ENCODE results near the gene TMEM196.
"Not testable (repeated sequence)": the region's sequence is repeated elsewhere in the genome, so short reads cannot be mapped to it uniquely, and the experiment has no call there.

Gene TMEM196

DNA sequence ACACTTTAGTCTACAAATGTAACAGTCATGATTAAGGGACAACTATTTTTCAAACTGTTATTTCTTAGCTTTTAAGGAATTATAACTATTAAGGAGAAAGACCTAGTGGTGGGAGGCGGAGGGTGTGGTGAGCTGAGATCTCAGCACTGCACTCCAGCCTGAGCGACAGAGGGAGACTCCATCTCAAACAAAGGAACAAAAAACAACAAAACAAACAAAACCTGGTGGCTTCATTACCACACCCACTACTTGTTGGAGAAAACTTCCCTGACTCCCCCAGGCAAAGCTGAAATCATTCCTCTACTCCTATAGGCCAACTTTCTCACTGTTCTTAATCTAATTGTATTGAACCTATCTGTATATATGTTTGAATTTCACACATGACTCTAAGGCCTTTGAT is 67.8 kb downstream of the TMEM196 start:
- no peak for DNase-seq

GRCh38 chr7:19701471-19701870 is 71.9 kb downstream of the TMEM196 start:
- no peak for DNase-seq

GRCh38 chr7:19700936-19701335 is 72.5 kb downstream of the TMEM196 start:
- DNase-seq, result no peak

GRCh38 chr7:19698331-19698730 is 75.1 kb downstream of the TMEM196 start:
- DNase-seq, result no peak

DNA sequence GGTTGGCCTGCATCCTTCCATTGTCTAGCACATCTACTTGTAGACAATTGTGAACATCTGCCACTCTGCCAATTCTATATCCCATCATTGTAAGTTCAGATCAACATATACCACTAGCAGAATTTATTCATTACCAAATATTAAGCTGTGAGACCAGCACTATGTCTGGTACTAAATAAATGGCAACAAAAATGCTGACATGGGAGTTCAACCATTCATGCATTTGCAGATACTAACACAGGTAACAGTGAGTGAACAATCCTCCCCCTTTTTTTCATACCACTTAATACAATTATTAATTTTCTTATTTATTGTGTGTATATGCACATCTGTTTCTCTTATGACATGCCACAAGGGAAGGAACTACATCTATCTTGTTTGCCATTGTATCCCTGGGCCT is 76.5 kb downstream of the TMEM196 start:
- DNase-seq, result no peak

DNA sequence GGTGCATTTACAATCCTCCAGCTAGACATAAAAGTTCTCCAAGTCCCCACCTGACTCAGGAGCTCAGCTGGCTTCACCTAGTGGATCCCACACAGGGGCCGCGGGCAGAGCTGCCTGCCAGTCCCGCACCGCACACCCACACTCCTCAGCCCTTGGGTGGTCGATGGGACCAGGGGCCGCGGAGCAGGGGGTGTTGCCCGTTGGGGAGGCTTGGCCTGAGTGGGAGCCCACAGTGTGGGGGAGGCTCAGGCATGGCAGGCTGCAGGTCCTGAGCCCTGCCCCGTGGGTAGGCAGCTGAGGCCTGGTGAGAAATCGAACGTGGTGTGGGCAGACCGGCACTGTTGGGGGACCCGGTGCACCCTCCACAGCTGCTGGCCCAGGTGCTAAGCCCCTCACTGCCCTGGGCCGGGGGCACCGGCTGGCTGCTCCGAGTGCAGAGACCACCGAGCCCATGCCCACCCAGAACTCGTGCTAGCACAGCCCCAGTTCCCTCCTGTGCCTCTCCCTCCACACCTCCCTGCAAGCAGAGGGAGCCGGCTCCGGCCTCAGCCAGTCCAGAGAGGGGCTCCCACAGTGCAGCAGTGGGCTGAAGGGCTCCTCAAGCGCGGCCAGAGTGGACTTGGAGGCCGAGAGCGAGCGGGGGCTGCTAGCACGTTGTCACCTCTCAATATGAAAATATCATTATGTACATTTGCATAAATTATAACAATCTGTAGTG is 81.1 kb downstream of the TMEM196 start:
- no peak for DNase-seq

- DNase-seq, result no peak
Measured at GRCh38 chr7:19690736-19691135, 82.7 kb downstream of the TMEM196 start.

DNA sequence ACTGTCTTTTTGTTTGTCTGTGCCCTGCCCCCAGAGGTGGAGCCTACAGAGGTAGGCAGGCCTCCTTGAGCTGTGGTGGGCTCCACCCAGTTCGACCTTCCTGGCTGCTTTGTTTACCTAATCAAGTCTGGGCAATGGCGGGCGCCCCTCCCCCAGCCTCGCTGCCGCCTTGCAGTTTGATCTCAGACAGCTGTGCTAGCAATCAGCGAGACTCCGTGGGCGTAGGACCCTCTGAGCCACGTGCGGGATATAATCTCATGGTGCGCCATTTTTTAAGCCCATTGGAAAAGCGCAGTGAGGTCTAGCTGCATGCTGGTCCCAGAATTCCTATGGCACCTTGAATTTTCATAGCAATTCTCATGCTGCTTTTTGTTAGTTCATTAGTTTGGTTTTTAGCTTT is 84.3 kb downstream of the TMEM196 start:
- DNase-seq, result not testable (repeated sequence)

DNA sequence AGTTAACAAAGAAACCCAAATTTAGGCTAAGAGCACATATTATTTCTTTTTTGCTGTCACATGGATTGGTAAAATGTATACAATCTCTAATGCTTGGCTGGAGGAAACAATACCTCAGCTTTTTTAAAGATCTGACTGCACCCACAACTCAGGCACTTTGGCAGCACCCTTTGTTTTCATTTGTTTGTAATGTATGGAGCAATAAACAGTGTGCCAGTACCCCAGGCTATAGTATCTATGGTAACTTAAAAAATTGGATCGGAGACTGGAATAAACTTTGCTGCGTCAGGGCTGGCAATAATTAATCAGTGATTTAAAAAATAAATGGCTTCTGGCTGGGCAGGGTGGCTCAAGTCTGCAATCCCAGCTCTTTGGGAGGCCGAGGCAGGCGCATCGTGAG is 91.8 kb downstream of the TMEM196 start:
- DNase-seq, result no peak

GRCh38 chr7:19677180-19677579 is 96.2 kb downstream of the TMEM196 start:
- DNase-seq, result no peak

DNA sequence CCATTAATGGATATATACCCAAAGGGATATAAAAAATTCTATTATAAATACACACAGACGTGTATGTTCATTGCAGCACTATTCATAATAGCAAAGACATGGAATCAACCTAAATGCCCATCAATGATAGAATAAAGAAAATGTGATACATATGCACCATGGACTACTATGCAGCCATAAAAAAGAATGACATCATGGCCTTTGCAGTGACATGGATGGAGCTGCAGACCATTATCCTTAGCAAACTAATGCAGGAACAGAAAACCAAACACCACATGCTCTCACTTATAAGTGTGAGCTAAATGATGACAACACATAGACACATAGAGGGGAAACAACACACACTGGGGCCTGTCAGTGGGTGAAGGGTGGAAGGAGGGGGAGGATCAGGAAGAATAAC is 97.6 kb downstream of the TMEM196 start:
- no peak for DNase-seq

GRCh38 chr7:19674266-19674960 is 99.0 kb downstream of the TMEM196 start:
- DNase-seq, result no peak

GRCh38 chr7:19670806-19671205 is 102.6 kb downstream of the TMEM196 start:
- DNase-seq, result no peak
